Measurements from ENCODE around the gene ATXN10.
"Not testable (repeated sequence)": the region's sequence is repeated elsewhere in the genome, so short reads cannot be mapped to it uniquely, and the experiment has no call there.

Gene ATXN10

GRCh38 chr22:45644714-45645113 is 26.9 kb upstream of the ATXN10 start:
- DNase-seq, result no peak

- DNase-seq, result no peak
Observed at GRCh38 chr22:45645150-45645525, 26.5 kb upstream of the ATXN10 start.

DNA sequence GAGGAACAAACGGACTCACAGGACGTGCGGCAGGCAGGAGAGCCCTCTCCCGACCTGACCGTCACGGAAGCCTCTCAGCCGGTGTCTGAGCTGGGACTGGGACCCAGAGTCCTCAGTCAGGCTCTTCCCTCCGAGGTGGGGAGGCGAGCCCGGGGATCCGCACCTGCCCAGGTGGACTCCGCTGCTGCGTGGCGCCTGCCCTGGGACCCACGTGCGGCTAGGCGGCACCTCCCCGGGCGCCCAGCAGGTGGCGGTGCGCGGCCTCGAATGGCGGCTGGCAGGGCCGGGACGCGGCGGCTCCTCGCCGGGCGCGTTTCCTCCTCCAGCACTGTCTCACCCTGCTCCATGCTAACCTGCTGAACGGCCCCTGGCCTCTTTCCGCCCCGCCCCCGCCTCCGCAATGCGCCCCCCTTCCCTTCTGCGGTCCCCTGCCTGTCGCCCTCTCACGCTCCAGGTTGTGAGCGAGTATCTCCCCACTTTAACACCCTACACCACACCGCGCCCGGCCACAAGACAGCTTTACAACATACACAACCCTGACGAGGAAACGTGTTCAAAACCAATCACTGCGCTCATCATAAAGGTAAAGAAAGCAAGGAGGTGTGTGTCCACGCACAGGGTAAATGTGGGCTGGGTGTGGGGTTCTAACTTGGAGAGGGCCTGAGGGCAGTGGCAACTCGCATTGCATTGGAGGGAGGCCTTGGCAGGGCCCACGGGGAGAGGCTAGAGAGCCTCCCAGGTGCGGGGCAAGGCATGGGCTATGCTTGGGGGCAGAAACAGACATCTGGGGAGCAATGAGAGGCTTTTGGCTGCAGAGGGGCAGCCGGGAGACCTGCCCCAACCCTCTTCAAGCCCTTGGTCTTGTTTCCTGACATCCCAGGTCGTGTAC is 25.9 kb upstream of the ATXN10 start:
- peak in 1 of 2 experiments; percentile 30 for DNase-seq

- DNase-seq, result no peak
Observed at GRCh38 chr22:45647532-45648225, 24.0 kb upstream of the ATXN10 start.

DNA sequence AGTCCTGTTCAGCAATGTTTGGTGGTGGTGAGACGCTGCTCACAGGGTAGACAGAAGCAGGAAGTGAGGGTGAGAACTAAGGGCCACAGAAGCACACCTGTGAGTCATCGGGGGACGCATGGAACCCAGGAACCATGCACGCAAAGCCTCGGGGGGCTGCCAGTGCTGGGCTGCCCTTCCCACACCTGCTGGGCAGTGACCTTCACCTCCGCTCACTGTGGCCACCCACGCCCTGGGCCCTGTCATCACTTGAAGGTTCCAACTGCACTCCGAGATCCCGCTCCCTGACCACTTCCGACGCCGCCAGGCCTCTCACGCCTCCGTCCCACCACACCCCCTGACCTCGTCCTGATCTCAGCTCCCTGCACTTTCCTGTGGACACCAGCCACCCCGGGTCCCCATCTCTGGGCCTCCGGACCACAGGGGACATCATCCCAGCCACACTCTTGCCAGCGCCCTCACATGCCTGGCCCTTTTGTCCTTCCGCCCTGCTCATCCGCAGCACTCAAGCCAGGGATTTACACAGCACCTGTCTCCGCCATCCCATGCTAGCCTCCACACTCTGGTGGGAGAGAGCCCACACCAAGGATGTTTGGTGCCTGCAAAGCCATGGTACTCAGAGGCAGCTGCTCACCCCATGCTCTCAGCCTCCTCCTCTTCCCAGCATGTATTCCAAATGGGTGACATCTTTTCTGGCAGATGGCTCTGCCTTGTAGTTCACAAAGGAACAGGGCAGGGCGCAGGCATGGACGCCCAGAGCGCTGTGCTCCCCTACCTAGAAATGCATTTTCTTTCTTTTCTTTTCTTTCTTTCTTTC is 23.1 kb upstream of the ATXN10 start:
- no peak for DNase-seq

DNA sequence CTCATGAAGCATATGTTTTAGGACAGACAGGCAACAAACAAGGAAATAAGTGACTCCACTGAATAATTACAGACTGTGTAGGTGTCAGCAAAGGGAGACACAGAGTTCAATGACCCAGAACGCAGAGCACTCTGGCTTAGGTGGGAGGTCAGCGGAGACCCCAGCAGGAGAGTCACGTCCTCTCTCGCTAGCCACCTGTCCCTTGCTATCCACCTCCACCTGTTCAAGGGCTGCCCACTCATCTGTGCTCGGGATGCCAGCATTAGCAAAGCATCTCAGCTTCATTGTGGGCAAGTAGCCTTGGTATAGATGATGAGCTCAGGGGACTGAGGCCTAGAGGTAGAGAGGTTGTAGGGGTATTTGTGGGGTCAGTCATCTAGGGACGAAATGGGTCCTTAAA is 21.8 kb upstream of the ATXN10 start:
- no peak for DNase-seq

DNA sequence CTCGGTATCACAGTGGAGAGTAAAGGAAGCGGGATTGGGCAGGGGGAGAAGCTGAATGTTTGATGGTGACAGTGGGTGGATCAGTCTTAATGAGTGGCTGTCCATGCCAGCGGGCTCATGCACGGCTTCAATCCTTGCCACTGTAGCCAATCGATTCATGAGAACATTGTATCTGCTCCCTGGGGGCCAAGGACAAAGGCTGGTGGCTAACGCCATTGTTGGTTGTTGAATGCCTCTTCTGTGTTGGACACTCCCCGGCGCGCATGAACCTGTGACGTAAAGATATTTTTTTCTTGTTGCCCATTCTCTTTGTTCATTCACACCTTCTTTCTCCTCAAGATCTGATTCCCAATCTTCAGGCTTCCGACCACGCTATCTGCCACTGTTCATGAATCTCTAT is 20.9 kb upstream of the ATXN10 start:
- DNase-seq, result no peak

DNA sequence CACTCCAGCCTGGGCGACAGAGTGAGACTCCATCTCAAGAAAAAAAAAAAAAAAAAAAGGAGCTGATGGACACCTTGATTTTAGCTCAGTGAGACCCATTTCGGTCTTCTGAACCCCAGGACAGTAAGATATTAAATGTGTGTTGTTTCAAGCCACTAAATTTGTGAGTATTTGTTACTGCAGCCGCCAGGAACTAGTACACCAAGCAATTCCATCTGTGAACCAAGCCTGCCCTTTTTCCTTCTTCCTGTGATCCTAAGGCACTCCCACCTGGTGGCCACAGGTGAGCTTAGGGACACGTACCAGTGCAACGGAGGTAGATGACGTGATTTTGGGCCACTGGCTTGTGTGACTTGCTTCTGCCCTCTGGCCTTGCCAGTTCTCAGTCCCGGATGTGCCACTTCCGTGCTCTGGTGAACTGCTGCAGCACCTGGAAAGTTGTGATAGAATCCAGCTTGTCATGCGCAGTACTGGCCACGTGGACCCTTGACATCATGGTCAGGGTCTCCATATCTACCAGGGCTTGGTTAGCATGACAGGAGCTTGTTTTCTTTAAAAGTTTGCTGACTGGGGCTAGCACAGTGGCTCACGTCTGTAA is 19.6 kb upstream of the ATXN10 start:
- DNase-seq, result no peak

GRCh38 chr22:45656577-45656976 is 15.1 kb upstream of the ATXN10 start:
- DNase-seq, result no peak

DNA sequence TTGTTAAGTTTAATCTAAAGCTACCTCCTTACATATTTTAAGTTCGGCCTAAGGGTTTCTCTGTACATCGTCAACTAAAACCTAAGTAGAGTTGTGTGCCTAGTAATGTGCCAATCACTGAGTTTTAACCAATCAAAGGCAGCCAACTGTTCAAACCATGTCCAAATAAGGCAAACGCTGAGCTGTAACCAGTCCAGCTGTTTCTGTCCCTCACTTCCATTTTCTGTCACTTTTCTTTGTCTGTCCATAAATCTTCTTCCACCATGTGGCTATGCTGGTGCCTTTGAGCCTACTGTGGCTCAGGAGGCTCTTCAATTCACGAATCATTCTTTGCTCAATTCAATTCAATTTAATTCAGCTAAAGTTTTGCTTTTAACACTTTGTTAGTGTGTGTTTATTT is 13.9 kb upstream of the ATXN10 start:
- no peak for DNase-seq

GRCh38 chr22:45664136-45664646 is 7.4 kb upstream of the ATXN10 start:
- no peak for DNase-seq

GRCh38 chr22:45667486-45667885 is 4.1 kb upstream of the ATXN10 start:
- DNase-seq, result no peak

- DNase-seq, result not testable (repeated sequence)
Observed at GRCh38 chr22:45670363-45670762, 1.3 kb upstream of the ATXN10 start.

DNA sequence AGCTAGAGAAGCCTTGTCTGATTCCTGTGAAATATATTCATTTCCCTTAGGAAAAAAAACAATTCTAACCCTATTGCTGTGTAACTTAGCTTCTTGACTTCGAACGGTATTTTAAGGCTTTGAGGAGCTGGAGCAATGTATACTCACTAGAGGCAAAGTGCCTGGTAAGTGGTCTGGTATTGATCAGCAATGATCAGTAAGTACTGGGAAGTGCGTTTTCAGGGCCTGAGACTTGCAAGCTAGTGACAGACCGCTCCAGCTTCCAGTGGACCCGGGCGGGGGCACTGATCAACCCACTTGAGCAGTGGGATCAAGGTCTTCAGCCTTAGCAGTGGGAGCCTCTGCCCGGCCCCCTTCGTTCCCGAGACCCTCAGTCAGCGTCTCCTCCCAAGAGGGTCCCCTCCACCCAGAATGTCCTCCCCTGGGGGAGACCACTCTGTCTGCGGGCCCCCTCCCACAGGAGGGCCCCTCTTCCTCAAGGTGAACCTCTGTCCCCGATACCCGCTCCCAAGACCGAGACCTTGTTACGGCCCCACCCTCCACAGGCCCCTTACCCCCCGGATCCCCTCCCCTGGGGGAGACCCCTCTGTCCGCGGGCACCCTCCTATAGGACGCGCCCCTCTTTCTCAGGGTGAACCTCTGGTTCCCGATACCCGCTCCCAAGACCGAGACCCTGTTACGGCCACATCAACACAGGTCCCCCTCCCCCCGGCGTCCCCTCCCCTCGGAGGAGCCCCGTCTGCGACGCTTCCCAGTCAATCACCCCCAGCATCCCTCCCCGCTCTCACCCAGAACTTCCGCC is 452 bp upstream of the ATXN10 start:
- no peak for DNase-seq

GRCh38 chr22:45672564-45673481 is 1.2 kb downstream of the ATXN10 start:
- DNase-seq, result peak in 1 of 2 experiments; percentile 10

- no peak for DNase-seq
Observed at GRCh38 chr22:45673482-45674175, 2.0 kb downstream of the ATXN10 start.

GRCh38 chr22:45676024-45676423 is 4.4 kb downstream of the ATXN10 start:
- no peak for DNase-seq

- no peak for DNase-seq
Observed at GRCh38 chr22:45677063-45677462, 5.4 kb downstream of the ATXN10 start.

DNA sequence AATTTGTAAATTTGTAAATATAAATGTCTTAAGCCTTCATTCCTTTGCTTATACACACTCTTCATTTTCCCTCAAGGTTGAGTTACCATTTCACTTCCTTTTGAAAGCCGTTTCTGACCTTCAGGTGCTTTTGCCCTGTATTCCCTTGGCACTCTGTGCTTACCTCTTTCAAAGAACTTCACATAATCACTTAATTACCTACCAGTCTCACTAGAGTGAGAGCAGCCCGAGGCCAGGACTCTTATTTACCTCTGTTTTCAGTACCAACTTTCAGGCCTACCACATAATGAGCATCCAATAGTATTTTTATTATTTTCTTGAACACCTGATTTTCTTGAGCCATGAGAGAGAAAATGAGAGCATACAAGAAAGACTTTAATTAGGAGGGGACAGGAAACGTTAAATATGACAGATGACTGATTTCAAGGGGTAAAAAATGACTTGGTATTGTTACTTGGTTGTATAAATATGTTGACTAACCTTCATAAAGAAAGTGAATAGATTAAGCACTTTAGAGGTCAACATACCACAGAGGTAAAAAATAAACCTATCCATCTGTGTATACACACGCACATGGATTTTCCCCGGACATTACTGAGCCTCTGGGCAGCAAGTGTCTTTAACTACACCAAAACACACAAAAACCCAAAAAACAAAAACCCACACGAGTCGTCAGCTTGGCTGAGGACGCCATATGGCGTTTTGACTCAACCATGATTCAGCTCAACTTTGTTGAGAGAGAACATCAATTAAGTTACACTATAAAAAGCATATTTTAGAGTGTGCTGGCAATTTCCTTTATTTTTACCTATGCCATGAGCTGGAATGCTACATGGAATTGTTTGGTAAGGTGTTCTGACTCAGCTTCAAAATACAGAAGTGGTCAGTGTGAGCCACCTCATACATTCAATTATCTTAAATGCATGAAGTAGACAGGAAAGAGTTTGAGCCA is 7.6 kb downstream of the ATXN10 start:
- DNase-seq, result no peak
